ENCODE measurements around the gene TRIP12. TPM values are rescaled to one million over a fixed set of nuclear protein-coding genes. Genes with fewer than 3 reads are reported as not detected.

The TRIP12 gene
- total and polyA plus RNA-seq, 2 of the 8 experiments (the other 6 are each of a cell fraction or from before 2014, with no cell fraction given) = 23.1 to 174 TPM

DNA sequence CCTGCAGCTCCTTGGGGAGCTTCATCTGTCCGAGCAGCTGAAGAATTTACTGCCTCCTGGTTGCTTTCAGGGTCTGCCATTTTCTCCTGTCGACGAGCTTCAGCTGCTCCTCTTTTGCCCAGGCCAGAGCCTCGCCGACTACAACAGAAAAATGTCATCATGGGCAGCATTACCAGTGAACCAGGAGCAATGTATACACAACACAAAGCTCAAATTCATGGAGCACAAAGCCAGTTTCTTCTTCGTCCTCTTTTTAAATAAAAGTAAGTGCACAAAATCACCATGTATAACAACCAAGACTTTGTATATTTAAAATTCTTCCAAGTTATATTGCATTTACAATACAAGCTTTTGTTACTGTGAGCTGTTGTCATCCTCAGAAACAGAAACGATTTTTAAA lies 85.0 kb downstream of the TRIP12 start:
- H3K36me3 ChIP-seq (ENCODE audit: control insufficient read depth in 2 of 4, insufficient read depth in 4 of 4, low read length in 3 of 4) = peaks cover 0 to 17% (median 2%) of the 10 kb centered on the region in 4 experiments; a peak in 1 of 8 replicates
- no peak overlapping the region for H3K14ac ChIP-seq (ENCODE audit: insufficient read length)
- no peak overlapping the region for H2BK15ac ChIP-seq (ENCODE audit: low read length)
- no peak overlapping the region for H2BK120ac ChIP-seq (replicated peaks; ENCODE audit: low read depth, low read length)
- H4K20me1 ChIP-seq (replicated peaks in 1 of 2; ENCODE audit: control insufficient read depth in 1 of 2, insufficient read depth in 2 of 2, low read length in 2 of 2) = no peaks in the 10 kb centered on the region
- peaks cover 4% of the 10 kb centered on the region; the same call in 1 of the 2 replicates for H3K79me1 ChIP-seq (ENCODE audit: low read depth, low read length)
- no peak overlapping the region for H2BK12ac ChIP-seq (ENCODE audit: low read depth, low read length)
- no peak overlapping the region for H3K4me3 ChIP-seq (ENCODE audit: extremely low read depth in 1 of 4, insufficient read depth in 2 of 4, low read depth in 3 of 4, low read length in 4 of 4)
- no peak overlapping the region for H3K27ac ChIP-seq (ENCODE audit: low read depth, low read length)
- no peak overlapping the region for H3K4me2 ChIP-seq (ENCODE audit: insufficient read depth in 1 of 2, low read depth in 2 of 2, low read length in 2 of 2)
- no peak overlapping the region for H3K4ac ChIP-seq (replicated peaks; ENCODE audit: insufficient read length, low read depth, low read length)
- DNase-seq (ENCODE audit: low read depth in 1 of 2, low spot score in 2 of 2) (no peak), FAIRE-seq (no peak)
- no peak overlapping the region for H4K91ac ChIP-seq (replicated peaks; ENCODE audit: insufficient read length, low read length)
- CTCF ChIA-PET (ENCODE audit: partially characterized antibody) = interaction anchor here (1.1 to 4.0 kb wide), 3 partner anchors 21 to 74 kb away, joined by 3 to 15 read pairs (median 4); no protein-coding TSS in a partner anchor
- H3K27me3 ChIP-seq (replicated peaks in 1 of 4; ENCODE audit: control insufficient read depth in 3 of 4, extremely low read depth in 1 of 4, insufficient read depth in 3 of 4, low read length in 3 of 4) = no peaks in the 10 kb centered on the region
- no peak overlapping the region for H3K23ac ChIP-seq (ENCODE audit: insufficient read length)
- no peak overlapping the region for H3K18ac ChIP-seq (ENCODE audit: extremely low read depth, low read length)
- WGBS, 2 experiments (ENCODE audit: extremely low coverage in 1 of 2, insufficient coverage in 1 of 2, insufficient read length in 1 of 2, insufficient replicate concordance in 2 of 2, low coverage in 1 of 2, low lambda C conversion rate in 2 of 2, missing lambda C conversion rate in 1 of 2) = 86% methylated on average over 7 of the region's 7 CpGs; no CpG with 5 or more reads in 1 of the 2 experiments
- no peak overlapping the region for H2BK20ac ChIP-seq (ENCODE audit: low read length)
- no peak overlapping the region for H4K8ac ChIP-seq (ENCODE audit: extremely low read depth, insufficient read depth, low read length)
- POLR2A ChIA-PET (ENCODE audit: partially characterized antibody) = no interaction called here
- H3K9me3 ChIP-seq (ENCODE audit: insufficient read depth in 2 of 2, low read depth in 1 of 2, low read length in 1 of 2) = no peaks in the 10 kb centered on the region
- no peak for TF ChIP-seq CHD1 (IDR thresholded peaks at IDR 0.05; ENCODE audit: low read depth, low read length)
- H2BK5ac ChIP-seq (ENCODE audit: low read depth, low read length) = no peak overlapping the region
- no peak overlapping the region for H4K5ac ChIP-seq (ENCODE audit: insufficient read length, low read depth, low read length)
- H3K9ac ChIP-seq (replicated peaks in 1 of 4; ENCODE audit: extremely low read depth in 1 of 4, low read depth in 3 of 4, low read length in 3 of 4) = no peak overlapping the region
- H3K23me2 ChIP-seq (ENCODE audit: low read depth, low read length) = no peaks in the 10 kb centered on the region
- no peak overlapping the region for H2AFZ ChIP-seq (ENCODE audit: low read length)
- H3K79me2 ChIP-seq (ENCODE audit: control insufficient read depth in 1 of 2, insufficient read depth in 2 of 2, low read length in 2 of 2) = no peaks in the 10 kb centered on the region; a peak in 1 of 4 replicates
- no peak overlapping the region for H3K56ac ChIP-seq (replicated peaks; ENCODE audit: insufficient read length, low read depth, low read length)
- no peaks in the 10 kb centered on the region for H3K4me1 ChIP-seq (replicated peaks in 1 of 4; ENCODE audit: control insufficient read depth in 3 of 4, insufficient read depth in 4 of 4, low read length in 3 of 4)
- no peak overlapping the region for H2AK5ac ChIP-seq (ENCODE audit: low read depth, low read length)
